Liver (tissue), 9 donors: ENCODE results near the gene CELF4. TPM values are rescaled to one million over a fixed set of nuclear protein-coding genes. Genes with fewer than 3 reads are reported as not detected.

Source experiments
- DNase-seq: peaks from one replicate; pipeline ENCODE4 v3.0.0-alpha.2; 2017; ENCODE audit warnings: low spot score
- H3K27ac ChIP-seq, 2 donors: one replicate each; pipeline ENCODE4 v1.7.0; 2013; ENCODE audit warnings: inconsistent platforms in 2 of 2, low read length in 2 of 2, control low read depth in 1 of 2, low read depth in 1 of 2, mild to moderate bottlenecking in 1 of 2
- H3K27me3 ChIP-seq, 4 donors: one replicate each; pipeline versions ENCODE4 v1.6.1 to v1.7.0; 2013; ENCODE audit warnings: low read length in 3 of 4, inconsistent platforms in 1 of 4, mild to moderate bottlenecking in 1 of 4, moderate library complexity in 1 of 4; ENCODE audit not compliant: control insufficient read depth in 4 of 4, insufficient read depth in 4 of 4
- H3K36me3 ChIP-seq, 4 donors: one replicate each; pipeline versions ENCODE4 v1.6.1 to v1.7.0; 2013; ENCODE audit warnings: low read length in 3 of 4, mild to moderate bottlenecking in 3 of 4, low read depth in 1 of 4, moderate library complexity in 1 of 4; ENCODE audit not compliant: control insufficient read depth in 4 of 4, insufficient read depth in 3 of 4
- H3K4me1 ChIP-seq, 4 donors: one replicate each; pipeline versions ENCODE4 v1.6.1 to v1.7.0; 2013; ENCODE audit warnings: low read length in 3 of 4, mild to moderate bottlenecking in 3 of 4, moderate library complexity in 1 of 4; ENCODE audit not compliant: control insufficient read depth in 4 of 4, insufficient read depth in 4 of 4
- H3K4me3 ChIP-seq, 3 donors: one replicate each; pipeline versions ENCODE4 v1.6.1 to v1.7.0; 2013; ENCODE audit warnings: low read length in 3 of 3, control low read depth in 1 of 3, low read depth in 1 of 3, mild to moderate bottlenecking in 1 of 3
- H3K9ac ChIP-seq, 2 donors: one replicate each; pipeline ENCODE4 v1.7.0; 2013; ENCODE audit warnings: low read length in 2 of 2, mild to moderate bottlenecking in 2 of 2, moderate library complexity in 2 of 2, control low read depth in 1 of 2, low read depth in 1 of 2
- H3K9me3 ChIP-seq, 4 donors: one replicate each; pipeline versions ENCODE4 v1.6.1 to v1.7.0; 2013; ENCODE audit warnings: low read length in 3 of 4; ENCODE audit not compliant: control insufficient read depth in 4 of 4
- ATF3 ChIP-seq: IDR thresholded peaks from 2 replicates; pipeline ENCODE4 v1.6.1; 2016; ENCODE audit warnings: antibody characterized with exemption
- EGR1 ChIP-seq, 2 donors: IDR thresholded peaks; 2 replicates each; pipeline ENCODE4 v1.6.1; 2016 to 2018; ENCODE audit warnings: antibody characterized with exemption in 2 of 2, low read depth in 2 of 2
- FOXA1 ChIP-seq: IDR thresholded peaks from 2 replicates; pipeline ENCODE4 v1.6.1; 2016; ENCODE audit warnings: antibody characterized with exemption
- FOXA2 ChIP-seq: IDR thresholded peaks from 2 replicates; pipeline ENCODE4 v1.6.1; 2016; ENCODE audit warnings: antibody characterized with exemption
- GABPA ChIP-seq, 2 donors: IDR thresholded peaks in 1 of 2; conservative IDR thresholded peaks in 1 of 2; 2 replicates each; pipeline ENCODE4 v1.6.1; 2016; ENCODE audit warnings: antibody characterized with exemption in 2 of 2, mild to moderate bottlenecking in 1 of 2, moderate library complexity in 1 of 2
- HNF4A ChIP-seq, 2 donors: conservative IDR thresholded peaks; 2 replicates each; pipeline ENCODE4 v1.6.1; 2016; ENCODE audit warnings: antibody characterized with exemption in 2 of 2, mild to moderate bottlenecking in 2 of 2
- HNF4G ChIP-seq: IDR thresholded peaks from 2 replicates; pipeline ENCODE4 v1.6.1; 2016; ENCODE audit warnings: antibody characterized with exemption
- JUND ChIP-seq, 2 donors: IDR thresholded peaks; 2 replicates each; pipeline ENCODE4 v1.6.1; 2016; ENCODE audit warnings: antibody characterized with exemption in 2 of 2
- MAX ChIP-seq: IDR thresholded peaks from 2 replicates; pipeline ENCODE4 v1.6.1; 2016; ENCODE audit warnings: antibody characterized with exemption
- NR2F2 ChIP-seq: IDR thresholded peaks from 2 replicates; pipeline ENCODE4 v1.6.1; 2016; ENCODE audit warnings: antibody characterized with exemption
- REST ChIP-seq: IDR thresholded peaks from 2 replicates; pipeline ENCODE4 v1.6.1; 2016; ENCODE audit warnings: antibody characterized with exemption, mild to moderate bottlenecking
- RXRA ChIP-seq, 2 donors: IDR thresholded peaks; 2 replicates each; pipeline ENCODE4 v1.6.1; 2017 to 2018; ENCODE audit warnings: antibody characterized with exemption in 2 of 2, mild to moderate bottlenecking in 1 of 2
- SP1 ChIP-seq: IDR thresholded peaks from 2 replicates; pipeline ENCODE4 v1.6.1; 2018; ENCODE audit warnings: antibody characterized with exemption, mild to moderate bottlenecking
- TAF1 ChIP-seq: conservative IDR thresholded peaks from 2 replicates; pipeline ENCODE4 v1.6.1; 2016; ENCODE audit warnings: antibody characterized with exemption, mild to moderate bottlenecking
- ZBTB33 ChIP-seq: IDR thresholded peaks from 2 replicates; pipeline ENCODE4 v1.6.1; 2016; ENCODE audit warnings: antibody characterized with exemption
- WGBS: extraction: QIAGEN DNeasy Blood & Tissue Kit; methylation state at CpG from one replicate; pipeline ENCODE4 v1.1.7; 2013; 5-methylcytosine and 5-hydroxymethylcytosine counted together
- polyA plus RNA-seq, 2 donors: library from polyadenylated mRNA; stranded (reverse) in 1 of 2; unstranded in 1 of 2; fragments of 200-250 nt in 1 of 2; fragments of >200 nt in 1 of 2; fragmentation: Nextera tagmentation in 1 of 2; extraction: Ambion mirVana in 1 of 2; gene quantifications; one replicate each; pipeline versions ENCODE4 v1.2.1 to v1.2.3, GENCODE V29; 2013 to 2015
- total RNA-seq, 2 donors: library from RNA; depleted of rRNA; stranded (reverse); fragments of >200 nt; gene quantifications; one replicate each; pipeline ENCODE4 v1.2.3, GENCODE V29; 2014
- TF ChIP-seq, protein P1 (sequence below): fragments of 150-350 bp; IDR thresholded peaks from 2 replicates; pipeline ENCODE4 v1.5.1; 2017; ENCODE audit warnings: improper control_type of control experiment, low read depth, low read length; ENCODE audit not compliant: missing input control
- donor health status: healthy.
- donor health status: healthy.
- donor health status: healthy.
- donor health status: healthy.
- donor health status: healthy.

Gene CELF4
- total and polyA plus RNA-seq, 4 donors, result 0.08 to 0.28 (median 0.21) TPM; not detected in 1

DNA sequence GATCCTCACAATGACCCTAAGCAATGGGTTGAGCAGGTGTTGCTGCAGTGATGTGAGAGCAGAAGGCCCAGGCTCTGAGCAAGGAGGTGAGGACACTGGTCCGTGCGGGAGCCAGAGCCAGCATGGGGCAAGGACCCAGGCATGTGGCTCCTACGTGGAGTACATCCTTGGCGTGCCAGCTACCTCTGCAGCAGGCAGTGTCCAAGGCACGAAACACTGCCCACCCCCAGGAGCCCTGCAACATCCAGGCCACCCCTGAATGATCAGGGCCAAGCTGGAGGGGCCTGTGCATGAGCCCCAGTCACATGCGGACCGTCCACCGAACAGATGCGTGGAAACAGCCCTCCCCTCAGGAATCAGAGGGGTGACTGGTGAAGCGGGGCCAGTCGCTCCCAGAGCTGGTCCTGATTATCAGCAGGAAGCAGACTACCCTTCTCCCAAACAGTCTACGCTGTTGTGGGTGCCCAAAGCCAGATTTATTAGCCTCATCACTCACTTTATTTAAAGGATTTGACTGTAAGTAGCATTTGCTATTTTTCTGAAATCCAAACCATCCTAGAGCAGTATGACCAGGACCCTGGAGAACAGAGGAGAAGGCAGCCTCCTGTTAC is 16.8 kb downstream of the CELF4 start:
- H3K9me3 ChIP-seq, result no peaks in the 10 kb centered on the region
- no peak for TF ChIP-seq GABPA (IDR thresholded peaks at IDR 0.05 in 1 of 2, conservative IDR thresholded peaks at IDR 0.05 in 1 of 2)
- no peak for TF ChIP-seq RXRA (IDR thresholded peaks at IDR 0.05)
- TF ChIP-seq NR2F2, result no peak
- TF ChIP-seq HNF4G, result no peak
- no peak for TF ChIP-seq FOXA1
- TF ChIP-seq HNF4A (conservative IDR thresholded peaks at IDR 0.05), result no peak
- no peak for TF ChIP-seq JUND (IDR thresholded peaks at IDR 0.05)
- TF ChIP-seq TAF1, result no peak
- no peak for TF ChIP-seq FOXA2
- TF ChIP-seq MAX, result no peak
- DNase-seq, result no peak
- H3K36me3 ChIP-seq, result no peaks in the 10 kb centered on the region
- H3K27ac ChIP-seq, result no peak overlapping the region
- 84% methylated on average over 12 of the region's 12 CpGs for WGBS
- no peak overlapping the region for H3K9ac ChIP-seq
- no peak overlapping the region for H3K4me3 ChIP-seq
- H3K27me3 ChIP-seq, result no peaks in the 10 kb centered on the region
- no peaks in the 10 kb centered on the region for H3K4me1 ChIP-seq

GRCh38 chr18:37547196-37547827 is 18.3 kb downstream of the CELF4 start:
- Histone ChIP-seq H3K9me3 (no peaks in the 10 kb centered on the region), H3K4me3 (no peak overlapping the region), H3K4me1 (no peaks in the 10 kb centered on the region), H3K36me3 (no peaks in the 10 kb centered on the region), H3K9ac (no peak overlapping the region), H3K27ac (no peak overlapping the region), H3K27me3 (no peaks in the 10 kb centered on the region)
- 69% methylated on average over 4 of the region's 4 CpGs for WGBS
- TF ChIP-seq HNF4A (conservative IDR thresholded peaks at IDR 0.05) (no peak), FOXA2 (no peak), GABPA (IDR thresholded peaks at IDR 0.05 in 1 of 2, conservative IDR thresholded peaks at IDR 0.05 in 1 of 2) (no peak), FOXA1 (no peak), HNF4G (no peak), SP1 (no peak), RXRA (IDR thresholded peaks at IDR 0.05) (no peak), NR2F2 (no peak), EGR1 (IDR thresholded peaks at IDR 0.05; ENCODE audit: low read depth in 2 of 2) (no peak), ZBTB33 (no peak)
- no peak for DNase-seq

DNA sequence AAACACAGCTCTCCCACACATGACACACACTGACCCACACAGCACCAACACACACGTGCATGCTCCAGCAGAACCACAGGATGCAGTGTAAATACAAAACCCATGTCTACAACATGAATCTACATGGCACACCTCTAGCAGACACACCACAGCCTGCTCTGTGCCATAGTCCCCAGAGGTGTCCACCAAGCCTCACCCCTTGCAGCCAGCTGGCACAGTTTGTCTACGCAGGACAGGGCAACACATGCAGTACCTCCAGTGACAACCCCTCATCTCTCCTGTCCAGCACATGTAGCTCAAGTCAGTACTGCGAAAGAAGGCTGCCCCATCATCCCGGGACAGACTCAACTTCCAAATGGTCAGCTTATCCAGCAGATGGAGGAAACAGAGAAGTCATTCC is 18.9 kb downstream of the CELF4 start:
- Histone ChIP-seq H3K27ac (no peak overlapping the region), H3K4me3 (no peak overlapping the region), H3K9me3 (no peaks in the 10 kb centered on the region), H3K27me3 (no peaks in the 10 kb centered on the region), H3K4me1 (no peaks in the 10 kb centered on the region), H3K9ac (no peak overlapping the region), H3K36me3 (no peaks in the 10 kb centered on the region)
- 78% methylated on average over 4 of the region's 4 CpGs for WGBS
- no peak for DNase-seq
- TF ChIP-seq EGR1 (IDR thresholded peaks at IDR 0.05; ENCODE audit: low read depth in 2 of 2) (no peak), REST (no peak), GABPA (IDR thresholded peaks at IDR 0.05 in 1 of 2, conservative IDR thresholded peaks at IDR 0.05 in 1 of 2) (no peak), RXRA (IDR thresholded peaks at IDR 0.05) (no peak), ATF3 (no peak), TAF1 (no peak), HNF4G (no peak), FOXA2 (no peak), FOXA1 (no peak), ZBTB33 (no peak)
- TF ChIP-seq, protein P1, sequence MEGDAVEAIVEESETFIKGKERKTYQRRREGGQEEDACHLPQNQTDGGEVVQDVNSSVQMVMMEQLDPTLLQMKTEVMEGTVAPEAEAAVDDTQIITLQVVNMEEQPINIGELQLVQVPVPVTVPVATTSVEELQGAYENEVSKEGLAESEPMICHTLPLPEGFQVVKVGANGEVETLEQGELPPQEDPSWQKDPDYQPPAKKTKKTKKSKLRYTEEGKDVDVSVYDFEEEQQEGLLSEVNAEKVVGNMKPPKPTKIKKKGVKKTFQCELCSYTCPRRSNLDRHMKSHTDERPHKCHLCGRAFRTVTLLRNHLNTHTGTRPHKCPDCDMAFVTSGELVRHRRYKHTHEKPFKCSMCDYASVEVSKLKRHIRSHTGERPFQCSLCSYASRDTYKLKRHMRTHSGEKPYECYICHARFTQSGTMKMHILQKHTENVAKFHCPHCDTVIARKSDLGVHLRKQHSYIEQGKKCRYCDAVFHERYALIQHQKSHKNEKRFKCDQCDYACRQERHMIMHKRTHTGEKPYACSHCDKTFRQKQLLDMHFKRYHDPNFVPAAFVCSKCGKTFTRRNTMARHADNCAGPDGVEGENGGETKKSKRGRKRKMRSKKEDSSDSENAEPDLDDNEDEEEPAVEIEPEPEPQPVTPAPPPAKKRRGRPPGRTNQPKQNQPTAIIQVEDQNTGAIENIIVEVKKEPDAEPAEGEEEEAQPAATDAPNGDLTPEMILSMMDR, result no peak
